Smooth muscle cell (in vitro differentiated cells): ENCODE measurements around the gene DAP3. TPM values are rescaled to one million over a fixed set of nuclear protein-coding genes. Genes with fewer than 3 reads are reported as not detected.
"Not testable (repeated sequence)": the region's sequence is repeated elsewhere in the genome, so short reads cannot be mapped to it uniquely, and the experiment has no call there.

Experiments
- DNase-seq: peaks from one replicate; lab custom pipeline; 2025; ENCODE audit not compliant: unreplicated experiment; lab: John Stamatoyannopoulos, UW
- H2AFZ ChIP-seq: fragments of 200-600 bp; sonication (generic); 2 replicates; pipeline ENCODE4 v1.6.0; 2016; ENCODE audit warnings: antibody characterized with exemption, low read depth, mild to moderate bottlenecking
- H3F3A ChIP-seq: fragments of 200-600 bp; sonication (generic); 2 replicates; pipeline ENCODE4 v1.6.0; 2017; ENCODE audit warnings: antibody characterized with exemption, low read depth
- H3K27ac ChIP-seq: fragments of 200-600 bp; sonication (generic); 2 replicates; pipeline ENCODE4 v1.5.1; 2016; ENCODE audit warnings: low read depth, mild to moderate bottlenecking
- H3K27me3 ChIP-seq: fragments of 200-600 bp; sonication (generic); 2 replicates; pipeline ENCODE4 v1.6.1; 2016; ENCODE audit warnings: low read depth, mild to moderate bottlenecking
- H3K36me3 ChIP-seq: fragments of 200-600 bp; sonication (generic); 2 replicates; pipeline ENCODE4 v1.5.1; 2016; ENCODE audit warnings: low read depth
- H3K4me1 ChIP-seq: fragments of 200-600 bp; sonication (generic); 2 replicates; pipeline ENCODE4 v1.5.1; 2016; ENCODE audit warnings: low read depth
- H3K4me2 ChIP-seq: fragments of 200-600 bp; sonication (generic); 2 replicates; pipeline ENCODE4 v1.6.0; 2016; ENCODE audit warnings: mild to moderate bottlenecking
- H3K4me3 ChIP-seq: fragments of 200-600 bp; sonication (generic); 2 replicates; pipeline ENCODE4 v1.5.1; 2016; ENCODE audit warnings: mild to moderate bottlenecking
- H3K79me2 ChIP-seq: fragments of 200-600 bp; sonication (generic); 2 replicates; pipeline ENCODE4 v1.6.0; 2016; ENCODE audit warnings: low read depth, mild to moderate bottlenecking
- H3K9ac ChIP-seq: fragments of 200-600 bp; sonication (generic); 2 replicates; pipeline ENCODE4 v1.6.0; 2016; ENCODE audit warnings: low read depth
- H3K9me3 ChIP-seq: fragments of 200-600 bp; sonication (generic); replicated peaks from 2 replicates; pipeline ENCODE4 v1.5.1; 2016; ENCODE audit warnings: low read depth
- H4K20me1 ChIP-seq: fragments of 200-600 bp; sonication (generic); 2 replicates; pipeline ENCODE4 v1.6.0; 2016; ENCODE audit warnings: low read depth
- CTCF ChIP-seq: fragments of 200-600 bp; sonication (generic); IDR thresholded peaks from 2 replicates; pipeline ENCODE4 v1.5.1; 2017; ENCODE audit warnings: borderline replicate concordance, mild to moderate bottlenecking, antibody characterized with exemption; ENCODE audit not compliant: insufficient read depth, poor library complexity, severe bottlenecking
- WGBS: methylation state at CpG from one replicate; pipeline ENCODE4 v1.1.7; 2016; ENCODE audit warnings: low lambda C conversion rate; 5-methylcytosine and 5-hydroxymethylcytosine counted together
- polyA plus RNA-seq: library from polyadenylated mRNA; unstranded; fragments of >200 nt; fragmentation: Nextera tagmentation; extraction: Ambion mirVana; gene quantifications from 2 replicates; pipeline ENCODE4 v1.2.1, GENCODE V29; 2016
- total RNA-seq: library from RNA; depleted of rRNA; stranded (reverse); fragments of >200 nt; gene quantifications from 2 replicates; pipeline ENCODE4 v1.2.3, GENCODE V29; 2014

The DAP3 gene
- total and polyA plus RNA-seq, 2 experiments from 2014 or later = 61.2 to 86.3 TPM

GRCh38 chr1:155695608-155696007, 6.7 kb downstream of the DAP3 start:
- DNase-seq = no peak
- no peaks in the 10 kb centered on the region for H3K9me3 ChIP-seq
- no peak overlapping the region for H3K27ac ChIP-seq
- H3K79me2 ChIP-seq = peaks cover 97% of the 10 kb centered on the region
- 97% methylated on average over 3 of the region's 3 CpGs for WGBS
- TF ChIP-seq CTCF = no peak
- no peaks in the 10 kb centered on the region for H3F3A ChIP-seq
- H4K20me1 ChIP-seq = peaks cover 50% of the 10 kb centered on the region
- no peaks in the 10 kb centered on the region for H3K36me3 ChIP-seq
- no peak overlapping the region for H2AFZ ChIP-seq
- H3K4me3 ChIP-seq = no peak overlapping the region
- no peak overlapping the region for H3K9ac ChIP-seq
- H3K27me3 ChIP-seq = no peaks in the 10 kb centered on the region
- peaks cover 1% of the 10 kb centered on the region for H3K4me1 ChIP-seq
- no peak overlapping the region for H3K4me2 ChIP-seq

- Histone ChIP-seq H3K9ac (no peak overlapping the region), H3K9me3 (no peaks in the 10 kb centered on the region), H3K27me3 (no peaks in the 10 kb centered on the region), H3K4me3 (no peak overlapping the region), H4K20me1 (peaks cover 50% of the 10 kb centered on the region), H3K4me2 (no peak overlapping the region), H3F3A (no peaks in the 10 kb centered on the region), H3K36me3 (no peaks in the 10 kb centered on the region), H3K4me1 (no peaks in the 10 kb centered on the region), H3K79me2 (peaks cover 88% of the 10 kb centered on the region), H3K27ac (no peak overlapping the region), H2AFZ (no peak overlapping the region)
- no peak for TF ChIP-seq CTCF
- no peak for DNase-seq
These were observed 7.6 kb downstream of the DAP3 start for GRCh38 chr1:155696524-155696923.

- DNase-seq = no peak
- TF ChIP-seq CTCF = no peak
- Histone ChIP-seq H3K4me1 (no peaks in the 10 kb centered on the region), H3K4me2 (no peak overlapping the region), H3K9ac (no peak overlapping the region), H3K36me3 (no peaks in the 10 kb centered on the region), H3K79me2 (peaks cover 84% of the 10 kb centered on the region), H2AFZ (no peak overlapping the region), H3K27ac (no peak overlapping the region), H3K9me3 (no peaks in the 10 kb centered on the region), H3K4me3 (no peak overlapping the region), H4K20me1 (peaks cover 51% of the 10 kb centered on the region), H3K27me3 (no peaks in the 10 kb centered on the region), H3F3A (no peaks in the 10 kb centered on the region)
- 97% methylated on average over 10 of the region's 10 CpGs for WGBS
These were observed 8.2 kb downstream of the DAP3 start for GRCh38 chr1:155697046-155697445.

- H4K20me1 ChIP-seq = peaks cover 56% of the 10 kb centered on the region
These were observed 8.7 kb downstream of the DAP3 start for GRCh38 chr1:155697616-155698015.

More at GRCh38 chr1:155697616-155698015, 8.7 kb downstream of the DAP3 start:
- peaks cover 84% of the 10 kb centered on the region for H3K79me2 ChIP-seq
- H3K27me3 ChIP-seq, H3F3A ChIP-seq, DNase-seq, H3K27ac ChIP-seq, H3K36me3 ChIP-seq, H3K9ac ChIP-seq, H3K4me1 ChIP-seq, H3K4me3 ChIP-seq, H3K4me2 ChIP-seq, H2AFZ ChIP-seq, H3K9me3 ChIP-seq: not testable (repeated sequence)
- WGBS = 61% methylated on average over 11 of the region's 11 CpGs
